Skeletal muscle tissue (tissue), 4 donors: ENCODE measurements around the gene TRAM2. TPM values are rescaled to one million over a fixed set of nuclear protein-coding genes. Genes with fewer than 3 reads are reported as not detected.
A peak's percentile ranks its signal among the peaks of the same experiment; 100 is the strongest.

Source experiments
- H3K27ac ChIP-seq: one replicate; pipeline ENCODE4 v1.7.0; 2013; ENCODE audit warnings: mild to moderate bottlenecking, low read depth, low read length, inconsistent platforms
- H3K27me3 ChIP-seq, 3 donors: one replicate each; pipeline ENCODE4 v1.7.0; 2013; ENCODE audit warnings: low read length in 3 of 3; ENCODE audit not compliant: control insufficient read depth in 3 of 3, insufficient read depth in 3 of 3
- H3K36me3 ChIP-seq, 3 donors: one replicate each; pipeline ENCODE4 v1.7.0; 2013; ENCODE audit warnings: low read length in 3 of 3; ENCODE audit not compliant: control insufficient read depth in 3 of 3, insufficient read depth in 3 of 3
- H3K4me1 ChIP-seq, 3 donors: one replicate each; pipeline ENCODE4 v1.7.0; 2013; ENCODE audit warnings: low read length in 3 of 3, mild to moderate bottlenecking in 3 of 3; ENCODE audit not compliant: control insufficient read depth in 3 of 3, insufficient read depth in 3 of 3
- H3K4me3 ChIP-seq, 3 donors: one replicate each; pipeline ENCODE4 v1.7.0; 2013; ENCODE audit warnings: low read length in 3 of 3
- H3K9ac ChIP-seq, 3 donors: one replicate each; pipeline ENCODE4 v1.7.0; 2013; ENCODE audit warnings: low read length in 3 of 3, mild to moderate bottlenecking in 3 of 3, moderate library complexity in 2 of 3, low read depth in 1 of 3
- H3K9me3 ChIP-seq, 3 donors: one replicate each; pipeline ENCODE4 v1.7.0; 2013; ENCODE audit warnings: low read length in 3 of 3; ENCODE audit not compliant: control insufficient read depth in 3 of 3
- total RNA-seq: library from RNA; depleted of rRNA; stranded (reverse); fragments of >200 nt; gene quantifications from one replicate; pipeline ENCODE4 v1.2.3, GENCODE V29; 2014
- donor health status: Osteomylitis.

The TRAM2 gene
- total RNA-seq, 1 donor from 2014 or later: 13.6 TPM

GRCh38 chr6:52610745-52611355 lies 34.0 kb upstream of the TRAM2 start:
- Histone ChIP-seq H3K4me1 (no peaks in the 10 kb centered on the region), H3K27ac (no peak overlapping the region), H3K36me3 (no peaks in the 10 kb centered on the region), H3K9ac (no peak overlapping the region), H3K27me3 (peaks cover 0 to 3% (median 0%) of the 10 kb centered on the region in 3 donors), H3K4me3 (no peak overlapping the region), H3K9me3 (peaks cover 0 to 5% (median 0%) of the 10 kb centered on the region in 3 donors)

GRCh38 chr6:52610011-52610410 lies 33.2 kb upstream of the TRAM2 start:
- no peaks in the 10 kb centered on the region for H3K36me3 ChIP-seq
- no peak overlapping the region for H3K27ac ChIP-seq
- no peaks in the 10 kb centered on the region for H3K4me1 ChIP-seq
- H3K9ac ChIP-seq: no peak overlapping the region
- peaks cover 0 to 3% (median 0%) of the 10 kb centered on the region in 3 donors for H3K27me3 ChIP-seq
- peaks cover 0 to 5% (median 0%) of the 10 kb centered on the region in 3 donors for H3K9me3 ChIP-seq
- no peak overlapping the region for H3K4me3 ChIP-seq

- Histone ChIP-seq H3K36me3 (no peaks in the 10 kb centered on the region), H3K9me3 (peaks cover 0 to 5% (median 0%) of the 10 kb centered on the region in 3 donors), H3K4me3 (no peak overlapping the region), H3K9ac (no peak overlapping the region), H3K4me1 (no peaks in the 10 kb centered on the region), H3K27me3 (peaks cover 0 to 3% (median 0%) of the 10 kb centered on the region in 3 donors), H3K27ac (no peak overlapping the region)
These were observed 28.8 kb upstream of the TRAM2 start for GRCh38 chr6:52605610-52606185.

- no peak overlapping the region for H3K27ac ChIP-seq
- H3K9ac ChIP-seq: no peak overlapping the region
- H3K9me3 ChIP-seq: no peaks in the 10 kb centered on the region
- H3K27me3 ChIP-seq: no peaks in the 10 kb centered on the region
- peaks cover 0 to 2% (median 0%) of the 10 kb centered on the region in 3 donors for H3K4me1 ChIP-seq
- H3K4me3 ChIP-seq: no peak overlapping the region
- no peaks in the 10 kb centered on the region for H3K36me3 ChIP-seq
These were observed 26.3 kb upstream of the TRAM2 start for GRCh38 chr6:52603000-52603795.

GRCh38 chr6:52598824-52599190 lies 21.9 kb upstream of the TRAM2 start:
- no peaks in the 10 kb centered on the region for H3K9me3 ChIP-seq
- no peak overlapping the region for H3K27ac ChIP-seq
- no peak overlapping the region for H3K9ac ChIP-seq
- H3K36me3 ChIP-seq: no peaks in the 10 kb centered on the region
- H3K4me3 ChIP-seq: no peak overlapping the region
- no peaks in the 10 kb centered on the region for H3K27me3 ChIP-seq
- H3K4me1 ChIP-seq: peaks cover 11 to 22% (median 14%) of the 10 kb centered on the region in 3 donors

- Histone ChIP-seq H3K4me1 (peaks cover 11 to 22% (median 14%) of the 10 kb centered on the region in 3 donors), H3K9me3 (no peaks in the 10 kb centered on the region), H3K4me3 (peak overlapping the region; percentile 30 to 63 (median 52)), H3K9ac (peak overlapping the region; percentile 34 to 79 (median 36)), H3K27me3 (no peaks in the 10 kb centered on the region), H3K36me3 (no peaks in the 10 kb centered on the region), H3K27ac (no peak overlapping the region)
These were observed 21.4 kb upstream of the TRAM2 start for GRCh38 chr6:52598123-52598823.

- Histone ChIP-seq H3K27me3 (no peaks in the 10 kb centered on the region), H3K4me3 (peak overlapping the region in 1 of 3 donors; percentile 63), H3K9ac (peak overlapping the region; percentile 34 to 79 (median 36)), H3K36me3 (no peaks in the 10 kb centered on the region), H3K9me3 (no peaks in the 10 kb centered on the region), H3K4me1 (peaks cover 11 to 22% (median 14%) of the 10 kb centered on the region in 3 donors), H3K27ac (no peak overlapping the region)
These were observed 20.9 kb upstream of the TRAM2 start for GRCh38 chr6:52597738-52598122.

- Histone ChIP-seq H3K9me3 (no peaks in the 10 kb centered on the region), H3K4me1 (peaks cover 11 to 22% (median 14%) of the 10 kb centered on the region in 3 donors), H3K27me3 (no peaks in the 10 kb centered on the region), H3K36me3 (no peaks in the 10 kb centered on the region), H3K4me3 (no peak overlapping the region), H3K27ac (peak overlapping the region; percentile 68), H3K9ac (no peak overlapping the region)
These were observed 19.6 kb upstream of the TRAM2 start for GRCh38 chr6:52596371-52597028.

GRCh38 chr6:52595796-52596130 lies 18.9 kb upstream of the TRAM2 start:
- H3K9ac ChIP-seq: no peak overlapping the region
- H3K27me3 ChIP-seq: no peaks in the 10 kb centered on the region
- H3K36me3 ChIP-seq: no peaks in the 10 kb centered on the region
- H3K27ac ChIP-seq: peak overlapping the region; percentile 68
- no peaks in the 10 kb centered on the region for H3K9me3 ChIP-seq
- peaks cover 13 to 22% (median 14%) of the 10 kb centered on the region in 3 donors for H3K4me1 ChIP-seq
- no peak overlapping the region for H3K4me3 ChIP-seq
